Thyroid gland (tissue), 4 donors: Measurements from ENCODE around the gene EEFSEC.

Experiments used
- CTCF ChIP-seq, 6 experiments: fragments of 200-600 bp in 3 of 6; fragments of 450-650 bp in 3 of 6; sonication (generic) in 3 of 6; IDR thresholded peaks; one replicate each; pipeline ENCODE4 v1.5.1; 2016 to 2019; ENCODE audit warnings: antibody characterized with exemption in 6 of 6, mild to moderate bottlenecking in 2 of 6, inconsistent platforms in 1 of 6, moderate library complexity in 1 of 6
- POLR2A ChIP-seq, 2 donors: fragments of 450-650 bp; IDR thresholded peaks; one replicate each; pipeline ENCODE4 v1.6.1; 2017; ENCODE audit warnings: antibody characterized with exemption in 2 of 2, mild to moderate bottlenecking in 2 of 2, moderate library complexity in 1 of 2

- TF ChIP-seq CTCF (IDR thresholded peaks at IDR 0.05), result no peak
- TF ChIP-seq POLR2A (IDR thresholded peaks at IDR 0.05), result no peak
Observed at GRCh38 chr3:128439226-128439625, 285.9 kb downstream of the EEFSEC start.
